ENCODE data around the gene ECE1. TPM values are rescaled to one million over a fixed set of nuclear protein-coding genes. Genes with fewer than 3 reads are reported as not detected.

Gene ECE1
- total and polyA plus RNA-seq, 2 of the 13 experiments (the other 11 are each of a cell fraction or from before 2014, with no cell fraction given): 13.5 to 21.2 TPM

DNA sequence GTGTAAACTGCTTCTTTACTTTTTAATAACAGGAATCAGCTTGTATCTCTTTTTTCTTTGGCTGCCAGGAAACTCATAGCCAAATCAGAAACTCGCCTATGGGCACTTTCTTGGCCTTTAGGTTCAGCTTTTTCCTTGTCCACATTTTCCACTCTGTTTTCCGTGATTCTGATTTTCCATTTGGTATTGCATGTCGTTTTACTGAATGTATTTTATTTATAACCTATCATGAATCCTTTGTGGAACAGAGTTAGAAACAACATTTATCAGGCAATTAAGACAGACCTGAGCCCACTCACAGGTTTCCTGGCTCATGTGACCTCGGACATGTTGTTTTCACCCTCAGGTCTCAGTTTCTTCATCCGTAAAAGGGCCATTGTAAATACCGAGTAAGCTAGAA lies 5.3 kb upstream of the ECE1 start:
- Histone ChIP-seq H3K4me3 (replicated peaks in 1 of 3; ENCODE audit: insufficient read depth in 1 of 3, low read depth in 2 of 3, low read length in 3 of 3) (no peak overlapping the region), H3K79me2 (ENCODE audit: insufficient read depth, low read length) (no peaks in the 10 kb centered on the region), H2AFZ (ENCODE audit: low read length) (no peak overlapping the region), H3K4me2 (ENCODE audit: low read depth, low read length) (no peak overlapping the region), H3K9me3 (ENCODE audit: low read length) (no peaks in the 10 kb centered on the region), H3K36me3 (replicated peaks in 1 of 2; ENCODE audit: control insufficient read depth in 1 of 2, insufficient read depth in 2 of 2, low read length in 2 of 2) (peaks cover 0 to 1% of the 10 kb centered on the region in 2 experiments; a peak in 1 of 5 replicates), H4K20me1 (ENCODE audit: insufficient read depth, low read length) (no peaks in the 10 kb centered on the region), H3K27ac (ENCODE audit: extremely low read length, insufficient read depth, low read length) (no peak overlapping the region), H3K4me1 (ENCODE audit: insufficient read depth, low read length) (peaks cover 11% of the 10 kb centered on the region), H3K27me3 (ENCODE audit: control insufficient read depth in 1 of 2, insufficient read depth in 2 of 2, low read length in 2 of 2) (no peaks in the 10 kb centered on the region), H3K9ac (ENCODE audit: insufficient read depth, low read depth, low read length) (no peak overlapping the region)
- no peak for DNase-seq (ENCODE audit: low spot score)
- TF ChIP-seq, protein P1, sequence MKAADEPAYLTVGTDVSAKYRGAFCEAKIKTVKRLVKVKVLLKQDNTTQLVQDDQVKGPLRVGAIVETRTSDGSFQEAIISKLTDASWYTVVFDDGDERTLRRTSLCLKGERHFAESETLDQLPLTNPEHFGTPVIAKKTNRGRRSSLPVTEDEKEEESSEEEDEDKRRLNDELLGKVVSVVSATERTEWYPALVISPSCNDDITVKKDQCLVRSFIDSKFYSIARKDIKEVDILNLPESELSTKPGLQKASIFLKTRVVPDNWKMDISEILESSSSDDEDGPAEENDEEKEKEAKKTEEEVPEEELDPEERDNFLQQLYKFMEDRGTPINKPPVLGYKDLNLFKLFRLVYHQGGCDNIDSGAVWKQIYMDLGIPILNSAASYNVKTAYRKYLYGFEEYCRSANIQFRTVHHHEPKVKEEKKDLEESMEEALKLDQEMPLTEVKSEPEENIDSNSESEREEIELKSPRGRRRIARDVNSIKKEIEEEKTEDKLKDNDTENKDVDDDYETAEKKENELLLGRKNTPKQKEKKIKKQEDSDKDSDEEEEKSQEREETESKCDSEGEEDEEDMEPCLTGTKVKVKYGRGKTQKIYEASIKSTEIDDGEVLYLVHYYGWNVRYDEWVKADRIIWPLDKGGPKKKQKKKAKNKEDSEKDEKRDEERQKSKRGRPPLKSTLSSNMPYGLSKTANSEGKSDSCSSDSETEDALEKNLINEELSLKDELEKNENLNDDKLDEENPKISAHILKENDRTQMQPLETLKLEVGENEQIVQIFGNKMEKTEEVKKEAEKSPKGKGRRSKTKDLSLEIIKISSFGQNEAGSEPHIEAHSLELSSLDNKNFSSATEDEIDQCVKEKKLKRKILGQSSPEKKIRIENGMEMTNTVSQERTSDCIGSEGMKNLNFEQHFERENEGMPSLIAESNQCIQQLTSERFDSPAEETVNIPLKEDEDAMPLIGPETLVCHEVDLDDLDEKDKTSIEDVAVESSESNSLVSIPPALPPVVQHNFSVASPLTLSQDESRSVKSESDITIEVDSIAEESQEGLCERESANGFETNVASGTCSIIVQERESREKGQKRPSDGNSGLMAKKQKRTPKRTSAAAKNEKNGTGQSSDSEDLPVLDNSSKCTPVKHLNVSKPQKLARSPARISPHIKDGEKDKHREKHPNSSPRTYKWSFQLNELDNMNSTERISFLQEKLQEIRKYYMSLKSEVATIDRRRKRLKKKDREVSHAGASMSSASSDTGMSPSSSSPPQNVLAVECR (CRISPR knock-in tag; IDR thresholded peaks at IDR 0.05; ENCODE audit: borderline replicate concordance): no peak
- TF ChIP-seq ZNF432 (CRISPR knock-in tag; IDR thresholded peaks at IDR 0.05; ENCODE audit: borderline replicate concordance) (no peak), HNF4G (IDR thresholded peaks at IDR 0.05; ENCODE audit: borderline replicate concordance, low read depth, low read length) (no peak), HNF4G (CRISPR knock-in tag; IDR thresholded peaks at IDR 0.05; ENCODE audit: borderline replicate concordance, low read depth) (no peak), CBX1 (IDR thresholded peaks at IDR 0.05; ENCODE audit: low read depth) (no peak), ZNF263 (CRISPR knock-in tag; IDR thresholded peaks at IDR 0.05) (no peak)
- TF ChIP-seq, protein P2, sequence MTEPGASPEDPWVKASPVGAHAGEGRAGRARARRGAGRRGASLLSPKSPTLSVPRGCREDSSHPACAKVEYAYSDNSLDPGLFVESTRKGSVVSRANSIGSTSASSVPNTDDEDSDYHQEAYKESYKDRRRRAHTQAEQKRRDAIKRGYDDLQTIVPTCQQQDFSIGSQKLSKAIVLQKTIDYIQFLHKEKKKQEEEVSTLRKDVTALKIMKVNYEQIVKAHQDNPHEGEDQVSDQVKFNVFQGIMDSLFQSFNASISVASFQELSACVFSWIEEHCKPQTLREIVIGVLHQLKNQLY (CRISPR knock-in tag; IDR thresholded peaks at IDR 0.05): no peak
- ATAC-seq: no peak
- BruUV-seq (replicated peaks): no TSS peak
- WGBS (ENCODE audit: low lambda C conversion rate): 90% methylated on average over 6 of the region's 6 CpGs
- no peak for FAIRE-seq
- CTCF ChIA-PET (ENCODE audit: low intra/inter-chr PET ratio, low total read pairs): no interaction called here
- intact Hi-C loops (cut with micrococcal nuclease; ENCODE audit: unreplicated experiment) (no loop called here), in situ Hi-C loops (cut with HindIII; ENCODE audit: extremely low pct_ligation_motif_present, low pct_unique_long_range_greater_than_20kb) (no loop called here)
- POLR2A ChIA-PET: no interaction called here

All from HepG2 (cell line).